Renal cortex interstitium (tissue), 11 donors: ENCODE data around the gene CDK6. TPM values are rescaled to one million over a fixed set of nuclear protein-coding genes. Genes with fewer than 3 reads are reported as not detected.

Experiments used
- DNase-seq, 11 donors: peaks; one replicate each; pipeline ENCODE4 v3.0.0-alpha.2; 2013; ENCODE audit warnings: low read depth in 9 of 11, low spot score in 4 of 11; ENCODE audit errors: extremely low read depth in 1 of 11
- polyA plus RNA-seq, 3 donors: library from polyadenylated mRNA; unstranded; fragments of 120-200 nt; gene quantifications; one replicate each; pipeline ENCODE4 v1.2.1, GENCODE V29; 2013; ENCODE audit not compliant: insufficient read length in 3 of 3

Gene CDK6
- polyA plus RNA-seq, 3 donors = 46.1 to 51.2 (median 46.6) TPM

GRCh38 chr7:92602352-92603088, 233.9 kb downstream of the CDK6 start:
- DNase-seq = no peak

GRCh38 chr7:92598310-92598981, 237.9 kb downstream of the CDK6 start:
- DNase-seq = no peak

- DNase-seq = no peak
Observed at GRCh38 chr7:92595281-92595680, 241.1 kb downstream of the CDK6 start.

GRCh38 chr7:92594746-92595145, 241.6 kb downstream of the CDK6 start:
- DNase-seq = no peak

- DNase-seq = no peak
Observed at GRCh38 chr7:92590711-92591310, 245.6 kb downstream of the CDK6 start.

GRCh38 chr7:92589056-92589455, 247.3 kb downstream of the CDK6 start:
- no peak for DNase-seq

GRCh38 chr7:92588561-92588960, 247.8 kb downstream of the CDK6 start:
- no peak for DNase-seq

- no peak for DNase-seq
Observed at GRCh38 chr7:92586841-92587240, 249.5 kb downstream of the CDK6 start.

- no peak for DNase-seq
Observed at GRCh38 chr7:92586403-92586802, 250.0 kb downstream of the CDK6 start.

- DNase-seq = no peak
Observed at GRCh38 chr7:92584953-92585352, 251.4 kb downstream of the CDK6 start.

GRCh38 chr7:92582948-92583347, 253.4 kb downstream of the CDK6 start:
- DNase-seq = no peak

- DNase-seq = no peak
Observed at GRCh38 chr7:92576296-92576695, 260.1 kb downstream of the CDK6 start.

- no peak for DNase-seq
Observed at GRCh38 chr7:92569137-92569536, 267.2 kb downstream of the CDK6 start.

- no peak for DNase-seq
Observed at GRCh38 chr7:92567460-92567859, 268.9 kb downstream of the CDK6 start.

GRCh38 chr7:92563345-92563744, 273.0 kb downstream of the CDK6 start:
- no peak for DNase-seq

- no peak for DNase-seq
Observed at GRCh38 chr7:92560602-92561001, 275.8 kb downstream of the CDK6 start.

- DNase-seq = no peak
Observed at GRCh38 chr7:92557808-92558362, 278.5 kb downstream of the CDK6 start.

- DNase-seq = no peak
Observed at GRCh38 chr7:92557249-92557648, 279.1 kb downstream of the CDK6 start.
